Smooth muscle cell (in vitro differentiated cells): Measurements from ENCODE around the gene B4GALT6. TPM values are rescaled to one million over a fixed set of nuclear protein-coding genes. Genes with fewer than 3 reads are reported as not detected.

Experiments
- DNase-seq: peaks from one replicate; lab custom pipeline; 2025; ENCODE audit not compliant: unreplicated experiment; lab: John Stamatoyannopoulos, UW
- H2AFZ ChIP-seq: fragments of 200-600 bp; sonication (generic); 2 replicates; pipeline ENCODE4 v1.6.0; 2016; ENCODE audit warnings: antibody characterized with exemption, low read depth, mild to moderate bottlenecking
- H3F3A ChIP-seq: fragments of 200-600 bp; sonication (generic); 2 replicates; pipeline ENCODE4 v1.6.0; 2017; ENCODE audit warnings: antibody characterized with exemption, low read depth
- H3K27ac ChIP-seq: fragments of 200-600 bp; sonication (generic); 2 replicates; pipeline ENCODE4 v1.5.1; 2016; ENCODE audit warnings: low read depth, mild to moderate bottlenecking
- H3K27me3 ChIP-seq: fragments of 200-600 bp; sonication (generic); 2 replicates; pipeline ENCODE4 v1.6.1; 2016; ENCODE audit warnings: low read depth, mild to moderate bottlenecking
- H3K36me3 ChIP-seq: fragments of 200-600 bp; sonication (generic); 2 replicates; pipeline ENCODE4 v1.5.1; 2016; ENCODE audit warnings: low read depth
- H3K4me1 ChIP-seq: fragments of 200-600 bp; sonication (generic); 2 replicates; pipeline ENCODE4 v1.5.1; 2016; ENCODE audit warnings: low read depth
- H3K4me2 ChIP-seq: fragments of 200-600 bp; sonication (generic); 2 replicates; pipeline ENCODE4 v1.6.0; 2016; ENCODE audit warnings: mild to moderate bottlenecking
- H3K4me3 ChIP-seq: fragments of 200-600 bp; sonication (generic); 2 replicates; pipeline ENCODE4 v1.5.1; 2016; ENCODE audit warnings: mild to moderate bottlenecking
- H3K79me2 ChIP-seq: fragments of 200-600 bp; sonication (generic); 2 replicates; pipeline ENCODE4 v1.6.0; 2016; ENCODE audit warnings: low read depth, mild to moderate bottlenecking
- H3K9ac ChIP-seq: fragments of 200-600 bp; sonication (generic); 2 replicates; pipeline ENCODE4 v1.6.0; 2016; ENCODE audit warnings: low read depth
- H3K9me3 ChIP-seq: fragments of 200-600 bp; sonication (generic); replicated peaks from 2 replicates; pipeline ENCODE4 v1.5.1; 2016; ENCODE audit warnings: low read depth
- H4K20me1 ChIP-seq: fragments of 200-600 bp; sonication (generic); 2 replicates; pipeline ENCODE4 v1.6.0; 2016; ENCODE audit warnings: low read depth
- CTCF ChIP-seq: fragments of 200-600 bp; sonication (generic); IDR thresholded peaks from 2 replicates; pipeline ENCODE4 v1.5.1; 2017; ENCODE audit warnings: borderline replicate concordance, mild to moderate bottlenecking, antibody characterized with exemption; ENCODE audit not compliant: insufficient read depth, poor library complexity, severe bottlenecking
- WGBS: methylation state at CpG from one replicate; pipeline ENCODE4 v1.1.7; 2016; ENCODE audit warnings: low lambda C conversion rate; 5-methylcytosine and 5-hydroxymethylcytosine counted together
- polyA plus RNA-seq: library from polyadenylated mRNA; unstranded; fragments of >200 nt; fragmentation: Nextera tagmentation; extraction: Ambion mirVana; gene quantifications from 2 replicates; pipeline ENCODE4 v1.2.1, GENCODE V29; 2016
- total RNA-seq: library from RNA; depleted of rRNA; stranded (reverse); fragments of >200 nt; gene quantifications from 2 replicates; pipeline ENCODE4 v1.2.3, GENCODE V29; 2014

B4GALT6 gene
- total and polyA plus RNA-seq, 2 experiments from 2014 or later = 4.0 to 15.1 TPM

GRCh38 chr18:31686572-31686971 lies 2.2 kb upstream of the B4GALT6 start:
- Histone ChIP-seq H2AFZ (no peak overlapping the region), H3K9ac (no peak overlapping the region), H3K27me3 (no peaks in the 10 kb centered on the region), H3K9me3 (no peaks in the 10 kb centered on the region), H3K4me2 (no peak overlapping the region), H4K20me1 (no peaks in the 10 kb centered on the region), H3F3A (peaks cover 11% of the 10 kb centered on the region), H3K27ac (no peak overlapping the region), H3K36me3 (no peaks in the 10 kb centered on the region), H3K4me3 (no peak overlapping the region), H3K79me2 (peaks cover 17% of the 10 kb centered on the region), H3K4me1 (peaks cover 36% of the 10 kb centered on the region)
- no peak for DNase-seq
- TF ChIP-seq CTCF = no peak

GRCh38 chr18:31685097-31686082 lies 1.0 kb upstream of the B4GALT6 start:
- peak overlapping the region; percentile 87 for H3K4me2 ChIP-seq
- H3K79me2 ChIP-seq = peaks cover 21% of the 10 kb centered on the region

GRCh38 chr18:31683968-31684278 lies 458 bp downstream of the B4GALT6 start:
- H3K79me2 ChIP-seq = peaks cover 21% of the 10 kb centered on the region
- TF ChIP-seq CTCF = no peak
- no peak overlapping the region for H3K27ac ChIP-seq
- H3K9me3 ChIP-seq = no peaks in the 10 kb centered on the region
- WGBS = 4% methylated on average over 9 of the region's 9 CpGs
- peak overlapping the region; percentile 97 for H2AFZ ChIP-seq
- H3F3A ChIP-seq = peaks cover 14% of the 10 kb centered on the region
- H3K4me1 ChIP-seq = peaks cover 36% of the 10 kb centered on the region
- H3K27me3 ChIP-seq = no peaks in the 10 kb centered on the region
- H3K36me3 ChIP-seq = no peaks in the 10 kb centered on the region
- H3K4me3 ChIP-seq = peak overlapping the region; percentile 87
- no peak for DNase-seq
- H3K9ac ChIP-seq = peak overlapping the region; percentile 39
- peak overlapping the region; percentile 100 for H3K4me2 ChIP-seq
- H4K20me1 ChIP-seq = no peaks in the 10 kb centered on the region

More at GRCh38 chr18:31685097-31686082, 1.0 kb upstream of the B4GALT6 start:
- peaks cover 36% of the 10 kb centered on the region for H3K4me1 ChIP-seq
- H3F3A ChIP-seq = peaks cover 14% of the 10 kb centered on the region
- no peaks in the 10 kb centered on the region for H4K20me1 ChIP-seq
- peak; percentile 29 for TF ChIP-seq CTCF
- H3K27me3 ChIP-seq = no peaks in the 10 kb centered on the region
- H3K36me3 ChIP-seq = no peaks in the 10 kb centered on the region
- H2AFZ ChIP-seq = peak overlapping the region; percentile 92
- peak overlapping the region; percentile 71 for H3K4me3 ChIP-seq
- H3K9me3 ChIP-seq = no peaks in the 10 kb centered on the region
- H3K9ac ChIP-seq = peak overlapping the region; percentile 37
- peak; percentile 27 for DNase-seq
- H3K27ac ChIP-seq = no peak overlapping the region
- WGBS = 2% methylated on average over 70 of the region's 115 CpGs
